ENCODE data around the gene RPL27A. TPM values are rescaled to one million over a fixed set of nuclear protein-coding genes. Genes with fewer than 3 reads are reported as not detected.

Gene RPL27A
- total RNA-seq, 4 donors from 2014 or later, result 462 to 843 (median 770) TPM

- in situ Hi-C loops (cut with MboI; ENCODE audit: low pct_ligation_motif_present in 1 of 4, low pct_unique_long_range_greater_than_20kb in 1 of 4, low sequenced_read_pairs in 3 of 4), result no loop called here
- WGBS, 2 donors (ENCODE audit: low coverage in 1 of 2), result 92 to 97% methylated on average over 4 of the region's 4 CpGs
These were observed 35.7 kb upstream of the RPL27A start for GRCh38 chr11:8646873-8647272.

GRCh38 chr11:8649361-8649760 lies 33.2 kb upstream of the RPL27A start:
- H3K36me3 ChIP-seq, result peaks cover 0 to 20% (median 2%) of the 10 kb centered on the region in 4 donors
- in situ Hi-C loops (cut with MboI; ENCODE audit: low pct_ligation_motif_present in 1 of 4, low pct_unique_long_range_greater_than_20kb in 1 of 4, low sequenced_read_pairs in 3 of 4) (no loop called here), intact Hi-C loops (cut with DNase I; ENCODE audit: low total_unique reads) (no loop called here)
- DNase-seq, result no peak
- WGBS, 2 donors (ENCODE audit: low coverage in 1 of 2), result 62 to 78% methylated on average over 2 of the region's 2 CpGs
- no peak overlapping the region for H3K27ac ChIP-seq
- no peak overlapping the region for H3K4me3 ChIP-seq
- H3K4me1 ChIP-seq, result no peaks in the 10 kb centered on the region
- H3K9me3 ChIP-seq, result no peaks in the 10 kb centered on the region
- TF ChIP-seq POLR2AphosphoS5 (IDR thresholded peaks at IDR 0.05), result no peak
- TF ChIP-seq POLR2A (IDR thresholded peaks at IDR 0.05), result no peak
- TF ChIP-seq, protein P1, sequence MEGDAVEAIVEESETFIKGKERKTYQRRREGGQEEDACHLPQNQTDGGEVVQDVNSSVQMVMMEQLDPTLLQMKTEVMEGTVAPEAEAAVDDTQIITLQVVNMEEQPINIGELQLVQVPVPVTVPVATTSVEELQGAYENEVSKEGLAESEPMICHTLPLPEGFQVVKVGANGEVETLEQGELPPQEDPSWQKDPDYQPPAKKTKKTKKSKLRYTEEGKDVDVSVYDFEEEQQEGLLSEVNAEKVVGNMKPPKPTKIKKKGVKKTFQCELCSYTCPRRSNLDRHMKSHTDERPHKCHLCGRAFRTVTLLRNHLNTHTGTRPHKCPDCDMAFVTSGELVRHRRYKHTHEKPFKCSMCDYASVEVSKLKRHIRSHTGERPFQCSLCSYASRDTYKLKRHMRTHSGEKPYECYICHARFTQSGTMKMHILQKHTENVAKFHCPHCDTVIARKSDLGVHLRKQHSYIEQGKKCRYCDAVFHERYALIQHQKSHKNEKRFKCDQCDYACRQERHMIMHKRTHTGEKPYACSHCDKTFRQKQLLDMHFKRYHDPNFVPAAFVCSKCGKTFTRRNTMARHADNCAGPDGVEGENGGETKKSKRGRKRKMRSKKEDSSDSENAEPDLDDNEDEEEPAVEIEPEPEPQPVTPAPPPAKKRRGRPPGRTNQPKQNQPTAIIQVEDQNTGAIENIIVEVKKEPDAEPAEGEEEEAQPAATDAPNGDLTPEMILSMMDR (IDR thresholded peaks at IDR 0.05), result no peak
- no peak for TF ChIP-seq EP300 (IDR thresholded peaks at IDR 0.05; ENCODE audit: low read depth)
- no peaks in the 10 kb centered on the region for H3K27me3 ChIP-seq

More at GRCh38 chr11:8646873-8647272, 35.7 kb upstream of the RPL27A start:
- H3K27me3 ChIP-seq, result no peaks in the 10 kb centered on the region
- H3K27ac ChIP-seq, result no peak overlapping the region
- intact Hi-C loops (cut with DNase I; ENCODE audit: low total_unique reads), result no loop called here
- H3K4me3 ChIP-seq, result no peak overlapping the region
- H3K36me3 ChIP-seq, result peaks cover 0 to 20% (median 2%) of the 10 kb centered on the region in 4 donors
- no peaks in the 10 kb centered on the region for H3K4me1 ChIP-seq
- DNase-seq, result no peak
- H3K9me3 ChIP-seq, result no peaks in the 10 kb centered on the region
- TF ChIP-seq EP300 (IDR thresholded peaks at IDR 0.05; ENCODE audit: low read depth) (no peak), POLR2A (IDR thresholded peaks at IDR 0.05) (no peak), POLR2AphosphoS5 (IDR thresholded peaks at IDR 0.05) (no peak)
- TF ChIP-seq, protein P1 (IDR thresholded peaks at IDR 0.05), result no peak

DNA sequence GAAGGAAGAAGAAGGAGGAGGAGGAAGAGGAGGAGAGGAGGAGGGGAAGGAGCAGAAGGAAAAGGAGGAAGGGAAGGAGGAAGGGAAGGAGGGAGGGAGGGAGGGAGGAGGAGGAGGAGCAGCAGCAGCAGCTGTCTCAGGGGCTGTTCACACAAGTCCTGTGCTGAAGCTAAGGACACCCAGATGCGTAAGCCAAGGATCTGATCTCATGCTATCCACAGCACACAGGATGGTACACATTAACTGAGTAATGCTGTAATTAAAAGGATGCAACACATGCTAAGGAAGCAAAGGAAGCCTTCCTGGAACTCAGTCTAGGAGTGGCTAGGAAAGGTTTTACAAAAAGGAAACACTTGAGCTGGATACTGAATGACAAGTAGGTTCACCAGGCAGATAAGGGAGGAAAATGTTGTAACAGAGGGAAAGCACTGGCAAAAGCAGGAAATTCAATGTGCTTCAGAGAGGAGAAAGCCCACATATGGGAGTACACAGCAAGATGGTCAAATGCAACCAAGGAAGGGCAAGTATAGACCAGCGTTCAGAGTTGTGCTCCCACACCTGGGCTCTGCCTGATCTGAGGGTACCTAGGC lies 32.1 kb upstream of the RPL27A start:
- Histone ChIP-seq H3K27ac (no peak overlapping the region), H3K4me3 (no peak overlapping the region), H3K36me3 (peaks cover 0 to 10% (median 2%) of the 10 kb centered on the region in 4 donors), H3K4me1 (no peaks in the 10 kb centered on the region), H3K27me3 (no peaks in the 10 kb centered on the region), H3K9me3 (no peaks in the 10 kb centered on the region)
- DNase-seq, result no peak
- WGBS, 2 donors (ENCODE audit: low coverage in 1 of 2), result 93 to 97% methylated on average over 2 of the region's 2 CpGs
- no peak for TF ChIP-seq EP300 (IDR thresholded peaks at IDR 0.05; ENCODE audit: low read depth)
- TF ChIP-seq POLR2AphosphoS5 (IDR thresholded peaks at IDR 0.05), result no peak
- no peak for TF ChIP-seq POLR2A (IDR thresholded peaks at IDR 0.05)
- TF ChIP-seq, protein P1 (IDR thresholded peaks at IDR 0.05), result no peak
- in situ Hi-C loops (cut with MboI; ENCODE audit: low pct_ligation_motif_present in 1 of 4, low pct_unique_long_range_greater_than_20kb in 1 of 4, low sequenced_read_pairs in 3 of 4), result no loop called here
- intact Hi-C loops (cut with DNase I; ENCODE audit: low total_unique reads), result no loop called here

DNA sequence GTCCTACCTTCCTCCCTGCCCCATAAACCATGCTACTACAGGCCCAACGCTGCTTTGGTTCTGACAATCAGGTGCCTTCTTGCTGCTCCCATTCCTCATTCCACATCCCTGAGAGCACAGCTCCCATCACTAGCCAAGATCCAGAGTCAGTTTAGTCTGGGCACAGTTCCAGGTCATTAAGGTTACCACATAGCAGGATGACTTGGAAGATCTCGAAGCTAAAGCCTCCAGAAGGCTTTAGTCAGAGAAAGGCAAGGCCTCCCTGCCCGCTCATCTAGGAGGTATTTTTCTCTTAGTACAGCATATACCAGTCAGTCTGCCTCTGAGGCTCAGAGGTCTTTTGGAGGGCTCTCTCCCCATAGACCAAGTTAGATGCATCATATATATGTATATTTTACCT lies 30.5 kb upstream of the RPL27A start:
- H3K27me3 ChIP-seq, result no peaks in the 10 kb centered on the region
- H3K9me3 ChIP-seq, result no peaks in the 10 kb centered on the region
- H3K4me3 ChIP-seq, result no peak overlapping the region
- no peak for DNase-seq
- no peak for TF ChIP-seq POLR2AphosphoS5 (IDR thresholded peaks at IDR 0.05)
- no peak for TF ChIP-seq POLR2A (IDR thresholded peaks at IDR 0.05)
- no peak for TF ChIP-seq EP300 (IDR thresholded peaks at IDR 0.05; ENCODE audit: low read depth)
- TF ChIP-seq, protein P1 (IDR thresholded peaks at IDR 0.05), result no peak
- H3K27ac ChIP-seq, result peak overlapping the region in 1 of 4 donors; percentile 30
- H3K4me1 ChIP-seq, result no peaks in the 10 kb centered on the region
- WGBS, 2 donors (ENCODE audit: low coverage in 1 of 2), result 70% methylated on average over 3 of the region's 3 CpGs; no CpG with 5 or more reads in 1 of the 2 donors
- intact Hi-C loops (cut with DNase I; ENCODE audit: low total_unique reads), result no loop called here
- in situ Hi-C loops (cut with MboI; ENCODE audit: low pct_ligation_motif_present in 1 of 4, low pct_unique_long_range_greater_than_20kb in 1 of 4, low sequenced_read_pairs in 3 of 4), result no loop called here
- H3K36me3 ChIP-seq, result peaks cover 0 to 4% (median 0%) of the 10 kb centered on the region in 4 donors

All from transverse colon (tissue), 4 donors.